ENCODE measurements around the gene ANKRD13A. TPM values are rescaled to one million over a fixed set of nuclear protein-coding genes. Genes with fewer than 3 reads are reported as not detected.

The ANKRD13A gene
- total and polyA plus RNA-seq, 2 donors (not counting 1 experiment from before 2014, with no cell fraction given), result 150 to 185 TPM

GRCh38 chr12:109972821-109973220 is 26.4 kb upstream of the ANKRD13A start:
- intact Hi-C loops (cut with micrococcal nuclease), result loop anchor here (2.0 kb wide), 1 partner anchor 42 kb away; no protein-coding TSS in a partner anchor
- Histone ChIP-seq H3K9ac (ENCODE audit: low read length) (no peak overlapping the region), H3K4me2 (replicated peaks; ENCODE audit: low read depth, low read length, poor library complexity, severe bottlenecking) (no peak overlapping the region), H3K27me3 (replicated peaks in 1 of 4; ENCODE audit: control extremely low read depth in 1 of 4, control insufficient read depth in 3 of 4, insufficient read depth in 4 of 4, low read length in 3 of 4) (no peaks in the 10 kb centered on the region), H2AFZ (ENCODE audit: insufficient read depth, low read depth, low read length, poor library complexity, severe bottlenecking) (no peak overlapping the region), H3K27ac (ENCODE audit: low read length in 2 of 2) (peak overlapping the region in 1 of 2 donors; percentile 68), H3K79me2 (ENCODE audit: control insufficient read depth, insufficient read depth, low read length) (peaks cover 37% of the 10 kb centered on the region), H3K4me1 (ENCODE audit: control insufficient read depth in 2 of 2, insufficient read depth in 2 of 2, low read length in 2 of 2) (peaks cover 7 to 14% of the 10 kb centered on the region in 2 donors), H3K9me3 (ENCODE audit: control extremely low read depth in 1 of 3, control insufficient read depth in 2 of 3, insufficient read depth in 1 of 3, low read length in 2 of 3) (peaks cover 0 to 9% (median 0%) of the 10 kb centered on the region in 3 donors), H3K36me3 (replicated peaks in 1 of 2; ENCODE audit: control extremely low read depth in 1 of 2, control insufficient read depth in 1 of 2, extremely low read depth in 1 of 2, insufficient read depth in 2 of 2, low read length in 1 of 2) (peaks cover 4 to 74% of the 10 kb centered on the region in 2 experiments), H3K4me3 (ENCODE audit: control extremely low read depth in 1 of 5, extremely low read depth in 1 of 5, insufficient read depth in 1 of 5, low read depth in 2 of 5, low read length in 4 of 5) (no peak overlapping the region), H4K20me1 (ENCODE audit: control insufficient read depth, insufficient read depth, low read length, poor library complexity, severe bottlenecking) (no peaks in the 10 kb centered on the region)
- ChIA-PET CTCF (interaction anchor here (1.0 kb wide), 1 partner anchor 19 kb away, joined by 5 read pairs; no protein-coding TSS in a partner anchor), POLR2A (interaction anchor here (0.7 to 0.8 kb wide), 2 partner anchors 20 to 38 kb away, joined by 3 to 4 read pairs; no protein-coding TSS in a partner anchor)
- DNase-seq (no peak), ATAC-seq (ENCODE audit: low read depth) (no peak)
- H3K27ac Mint-ChIP-seq, result peak overlapping the region; percentile 28
- no peaks in the 10 kb centered on the region for H3K9me3 Mint-ChIP-seq (ENCODE audit: insufficient read depth)
- 90% methylated on average over 2 of the region's 4 CpGs for WGBS (ENCODE audit: insufficient coverage)
- TF ChIP-seq CTCF (IDR thresholded peaks at IDR 0.05), result no peak
- TF ChIP-seq EZH2 (IDR thresholded peaks at IDR 0.05; ENCODE audit: borderline replicate concordance, insufficient read depth, low read depth, low read length, poor library complexity, severe bottlenecking), result no peak
- H3K4me3 Mint-ChIP-seq, result no peak overlapping the region
- no peaks in the 10 kb centered on the region for H3K27me3 Mint-ChIP-seq
- peaks cover 13% of the 10 kb centered on the region for H3K4me1 Mint-ChIP-seq

GRCh38 chr12:109981311-109981710 is 17.9 kb upstream of the ANKRD13A start:
- Histone ChIP-seq H3K9ac (ENCODE audit: low read length) (no peak overlapping the region), H3K27me3 (replicated peaks in 1 of 4; ENCODE audit: control extremely low read depth in 1 of 4, control insufficient read depth in 3 of 4, insufficient read depth in 4 of 4, low read length in 3 of 4) (no peaks in the 10 kb centered on the region), H3K4me1 (ENCODE audit: control insufficient read depth in 2 of 2, insufficient read depth in 2 of 2, low read length in 2 of 2) (peaks cover 0 to 4% of the 10 kb centered on the region in 2 donors), H4K20me1 (ENCODE audit: control insufficient read depth, insufficient read depth, low read length, poor library complexity, severe bottlenecking) (peaks cover 20% of the 10 kb centered on the region), H3K4me3 (ENCODE audit: control extremely low read depth in 1 of 5, extremely low read depth in 1 of 5, insufficient read depth in 1 of 5, low read depth in 2 of 5, low read length in 4 of 5) (no peak overlapping the region), H2AFZ (ENCODE audit: insufficient read depth, low read depth, low read length, poor library complexity, severe bottlenecking) (no peak overlapping the region), H3K4me2 (replicated peaks; ENCODE audit: low read depth, low read length, poor library complexity, severe bottlenecking) (no peak overlapping the region), H3K79me2 (ENCODE audit: control insufficient read depth, insufficient read depth, low read length) (peaks cover 57% of the 10 kb centered on the region), H3K36me3 (replicated peaks in 1 of 2; ENCODE audit: control extremely low read depth in 1 of 2, control insufficient read depth in 1 of 2, extremely low read depth in 1 of 2, insufficient read depth in 2 of 2, low read length in 1 of 2) (peaks cover 35 to 92% of the 10 kb centered on the region in 2 experiments), H3K9me3 (ENCODE audit: control extremely low read depth in 1 of 3, control insufficient read depth in 2 of 3, insufficient read depth in 1 of 3, low read length in 2 of 3) (peaks cover 1 to 3% (median 2%) of the 10 kb centered on the region in 3 donors), H3K27ac (ENCODE audit: low read length in 2 of 2) (no peak overlapping the region)
- ATAC-seq (ENCODE audit: low read depth) (no peak), DNase-seq (no peak)
- Mint-ChIP-seq H3K27ac (no peak overlapping the region), H3K27me3 (no peaks in the 10 kb centered on the region), H3K9me3 (ENCODE audit: insufficient read depth) (no peaks in the 10 kb centered on the region), H3K4me1 (peaks cover 7% of the 10 kb centered on the region), H3K4me3 (no peak overlapping the region)
- ChIA-PET POLR2A (no interaction called here), CTCF (no interaction called here)
- WGBS (ENCODE audit: insufficient coverage), result 100% methylated on average over 4 of the region's 5 CpGs
- TF ChIP-seq EZH2 (IDR thresholded peaks at IDR 0.05; ENCODE audit: borderline replicate concordance, insufficient read depth, low read depth, low read length, poor library complexity, severe bottlenecking) (no peak), CTCF (IDR thresholded peaks at IDR 0.05) (no peak)
- intact Hi-C loops (cut with micrococcal nuclease), result no loop called here
